Smooth muscle cell (in vitro differentiated cells): ENCODE measurements around the gene TMEM116. TPM values are rescaled to one million over a fixed set of nuclear protein-coding genes. Genes with fewer than 3 reads are reported as not detected.
"Not testable (repeated sequence)": the region's sequence is repeated elsewhere in the genome, so short reads cannot be mapped to it uniquely, and the experiment has no call there.

Source experiments
- DNase-seq: peaks from one replicate; lab custom pipeline; 2025; ENCODE audit not compliant: unreplicated experiment; lab: John Stamatoyannopoulos, UW
- H2AFZ ChIP-seq: fragments of 200-600 bp; sonication (generic); 2 replicates; pipeline ENCODE4 v1.6.0; 2016; ENCODE audit warnings: antibody characterized with exemption, low read depth, mild to moderate bottlenecking
- H3F3A ChIP-seq: fragments of 200-600 bp; sonication (generic); 2 replicates; pipeline ENCODE4 v1.6.0; 2017; ENCODE audit warnings: antibody characterized with exemption, low read depth
- H3K27ac ChIP-seq: fragments of 200-600 bp; sonication (generic); 2 replicates; pipeline ENCODE4 v1.5.1; 2016; ENCODE audit warnings: low read depth, mild to moderate bottlenecking
- H3K27me3 ChIP-seq: fragments of 200-600 bp; sonication (generic); 2 replicates; pipeline ENCODE4 v1.6.1; 2016; ENCODE audit warnings: low read depth, mild to moderate bottlenecking
- H3K36me3 ChIP-seq: fragments of 200-600 bp; sonication (generic); 2 replicates; pipeline ENCODE4 v1.5.1; 2016; ENCODE audit warnings: low read depth
- H3K4me1 ChIP-seq: fragments of 200-600 bp; sonication (generic); 2 replicates; pipeline ENCODE4 v1.5.1; 2016; ENCODE audit warnings: low read depth
- H3K4me2 ChIP-seq: fragments of 200-600 bp; sonication (generic); 2 replicates; pipeline ENCODE4 v1.6.0; 2016; ENCODE audit warnings: mild to moderate bottlenecking
- H3K4me3 ChIP-seq: fragments of 200-600 bp; sonication (generic); 2 replicates; pipeline ENCODE4 v1.5.1; 2016; ENCODE audit warnings: mild to moderate bottlenecking
- H3K79me2 ChIP-seq: fragments of 200-600 bp; sonication (generic); 2 replicates; pipeline ENCODE4 v1.6.0; 2016; ENCODE audit warnings: low read depth, mild to moderate bottlenecking
- H3K9ac ChIP-seq: fragments of 200-600 bp; sonication (generic); 2 replicates; pipeline ENCODE4 v1.6.0; 2016; ENCODE audit warnings: low read depth
- H3K9me3 ChIP-seq: fragments of 200-600 bp; sonication (generic); replicated peaks from 2 replicates; pipeline ENCODE4 v1.5.1; 2016; ENCODE audit warnings: low read depth
- H4K20me1 ChIP-seq: fragments of 200-600 bp; sonication (generic); 2 replicates; pipeline ENCODE4 v1.6.0; 2016; ENCODE audit warnings: low read depth
- WGBS: methylation state at CpG from one replicate; pipeline ENCODE4 v1.1.7; 2016; ENCODE audit warnings: low lambda C conversion rate; 5-methylcytosine and 5-hydroxymethylcytosine counted together
- polyA plus RNA-seq: library from polyadenylated mRNA; unstranded; fragments of >200 nt; fragmentation: Nextera tagmentation; extraction: Ambion mirVana; gene quantifications from 2 replicates; pipeline ENCODE4 v1.2.1, GENCODE V29; 2016
- total RNA-seq: library from RNA; depleted of rRNA; stranded (reverse); fragments of >200 nt; gene quantifications from 2 replicates; pipeline ENCODE4 v1.2.3, GENCODE V29; 2014
- TF ChIP-seq, protein P1 (sequence below): fragments of 200-600 bp; sonication (generic); IDR thresholded peaks from 2 replicates; pipeline ENCODE4 v1.5.1; 2017; ENCODE audit warnings: borderline replicate concordance, mild to moderate bottlenecking, antibody characterized with exemption; ENCODE audit not compliant: insufficient read depth, poor library complexity, severe bottlenecking

The TMEM116 gene
- total and polyA plus RNA-seq, 2 experiments from 2014 or later: 5.7 to 9.7 TPM

DNA sequence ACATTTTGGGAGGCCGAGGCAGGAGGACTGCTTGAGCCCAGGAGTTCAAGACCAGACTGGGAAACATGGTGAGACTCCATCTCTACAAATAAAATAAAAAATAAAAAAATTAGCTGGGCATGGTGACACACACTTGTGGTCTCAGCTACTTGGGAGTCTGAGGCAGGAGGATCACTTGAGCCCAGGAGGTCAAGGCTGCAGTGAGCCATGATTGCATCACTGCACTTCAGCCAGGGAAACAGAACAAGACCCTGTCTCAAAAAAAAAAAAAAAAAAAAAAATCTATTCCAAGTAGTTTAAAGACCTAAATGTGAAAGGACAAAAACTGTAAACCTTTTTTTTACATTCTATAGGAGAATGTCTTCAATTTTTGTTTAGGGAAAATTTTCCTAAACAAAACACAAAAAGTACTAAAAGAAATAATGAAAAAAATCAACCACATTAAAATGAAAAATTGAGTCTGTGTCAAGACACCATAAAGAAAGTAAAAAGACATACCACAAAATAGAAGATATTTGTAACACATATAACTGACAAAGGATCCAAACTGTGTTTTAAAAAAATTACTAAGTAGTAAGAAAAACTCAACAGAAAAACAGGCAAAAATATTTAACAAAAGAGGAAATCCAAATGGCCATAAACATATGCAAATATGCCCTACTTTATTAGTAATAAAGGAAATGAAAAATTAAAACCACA lies 17.0 kb downstream of the TMEM116 start:
- H3K27ac ChIP-seq: no peak overlapping the region
- H3K27me3 ChIP-seq: no peaks in the 10 kb centered on the region
- H4K20me1 ChIP-seq: no peaks in the 10 kb centered on the region
- H3F3A ChIP-seq: no peaks in the 10 kb centered on the region
- H3K4me2 ChIP-seq: no peak overlapping the region
- no peak overlapping the region for H3K4me3 ChIP-seq
- TF ChIP-seq, protein P1, sequence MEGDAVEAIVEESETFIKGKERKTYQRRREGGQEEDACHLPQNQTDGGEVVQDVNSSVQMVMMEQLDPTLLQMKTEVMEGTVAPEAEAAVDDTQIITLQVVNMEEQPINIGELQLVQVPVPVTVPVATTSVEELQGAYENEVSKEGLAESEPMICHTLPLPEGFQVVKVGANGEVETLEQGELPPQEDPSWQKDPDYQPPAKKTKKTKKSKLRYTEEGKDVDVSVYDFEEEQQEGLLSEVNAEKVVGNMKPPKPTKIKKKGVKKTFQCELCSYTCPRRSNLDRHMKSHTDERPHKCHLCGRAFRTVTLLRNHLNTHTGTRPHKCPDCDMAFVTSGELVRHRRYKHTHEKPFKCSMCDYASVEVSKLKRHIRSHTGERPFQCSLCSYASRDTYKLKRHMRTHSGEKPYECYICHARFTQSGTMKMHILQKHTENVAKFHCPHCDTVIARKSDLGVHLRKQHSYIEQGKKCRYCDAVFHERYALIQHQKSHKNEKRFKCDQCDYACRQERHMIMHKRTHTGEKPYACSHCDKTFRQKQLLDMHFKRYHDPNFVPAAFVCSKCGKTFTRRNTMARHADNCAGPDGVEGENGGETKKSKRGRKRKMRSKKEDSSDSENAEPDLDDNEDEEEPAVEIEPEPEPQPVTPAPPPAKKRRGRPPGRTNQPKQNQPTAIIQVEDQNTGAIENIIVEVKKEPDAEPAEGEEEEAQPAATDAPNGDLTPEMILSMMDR: no peak
- WGBS: 100% methylated on average over 1 of the region's 1 CpG
- no peaks in the 10 kb centered on the region for H3K79me2 ChIP-seq
- no peak overlapping the region for H3K9ac ChIP-seq
- DNase-seq: no peak
- no peaks in the 10 kb centered on the region for H3K36me3 ChIP-seq
- no peaks in the 10 kb centered on the region for H3K9me3 ChIP-seq
- no peaks in the 10 kb centered on the region for H3K4me1 ChIP-seq
- no peak overlapping the region for H2AFZ ChIP-seq

DNA sequence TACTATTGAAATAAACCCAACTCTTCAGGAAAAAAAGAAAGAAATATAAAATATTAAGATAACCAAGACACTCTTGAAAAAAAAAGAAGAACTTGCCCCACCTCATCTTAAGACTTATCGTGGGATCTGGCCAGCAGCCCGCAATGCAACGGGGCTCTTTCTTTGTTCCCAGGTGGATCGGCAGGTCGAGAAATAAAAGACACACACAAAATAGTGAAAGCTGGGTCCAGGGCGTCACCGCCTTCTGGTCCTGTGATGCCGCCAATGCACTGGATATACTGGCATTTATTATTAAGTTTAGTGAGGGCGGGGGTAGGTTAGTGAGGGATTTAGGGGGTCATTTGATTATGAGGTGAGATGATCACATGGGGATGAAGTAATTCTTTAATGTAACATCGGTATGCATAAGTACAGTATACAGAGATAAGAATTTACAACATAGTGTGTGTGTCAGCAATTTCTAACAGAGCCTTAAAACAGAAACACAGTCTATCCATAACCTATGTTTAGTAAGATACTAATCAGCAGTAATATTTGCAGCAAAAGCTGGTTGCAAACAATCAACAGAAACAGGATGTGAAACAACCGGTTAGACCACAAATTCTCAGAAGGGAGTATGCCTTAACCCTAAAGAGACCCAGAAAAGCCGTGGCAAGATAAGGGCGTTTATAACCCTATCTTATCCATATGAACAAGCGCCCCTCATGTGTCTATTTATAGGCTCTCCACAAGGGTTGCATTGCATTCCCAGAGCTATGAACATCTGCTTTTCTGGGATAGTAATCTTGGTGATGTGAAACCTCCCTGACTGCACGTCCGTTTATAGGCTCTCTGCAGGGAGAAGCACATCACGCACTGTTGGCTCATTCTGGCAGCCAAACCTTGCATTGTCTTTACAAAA lies 18.5 kb downstream of the TMEM116 start:
- H3K27me3 ChIP-seq, H2AFZ ChIP-seq: not testable (repeated sequence)
- H3K4me2 ChIP-seq: peak overlapping the region; percentile 29

DNA sequence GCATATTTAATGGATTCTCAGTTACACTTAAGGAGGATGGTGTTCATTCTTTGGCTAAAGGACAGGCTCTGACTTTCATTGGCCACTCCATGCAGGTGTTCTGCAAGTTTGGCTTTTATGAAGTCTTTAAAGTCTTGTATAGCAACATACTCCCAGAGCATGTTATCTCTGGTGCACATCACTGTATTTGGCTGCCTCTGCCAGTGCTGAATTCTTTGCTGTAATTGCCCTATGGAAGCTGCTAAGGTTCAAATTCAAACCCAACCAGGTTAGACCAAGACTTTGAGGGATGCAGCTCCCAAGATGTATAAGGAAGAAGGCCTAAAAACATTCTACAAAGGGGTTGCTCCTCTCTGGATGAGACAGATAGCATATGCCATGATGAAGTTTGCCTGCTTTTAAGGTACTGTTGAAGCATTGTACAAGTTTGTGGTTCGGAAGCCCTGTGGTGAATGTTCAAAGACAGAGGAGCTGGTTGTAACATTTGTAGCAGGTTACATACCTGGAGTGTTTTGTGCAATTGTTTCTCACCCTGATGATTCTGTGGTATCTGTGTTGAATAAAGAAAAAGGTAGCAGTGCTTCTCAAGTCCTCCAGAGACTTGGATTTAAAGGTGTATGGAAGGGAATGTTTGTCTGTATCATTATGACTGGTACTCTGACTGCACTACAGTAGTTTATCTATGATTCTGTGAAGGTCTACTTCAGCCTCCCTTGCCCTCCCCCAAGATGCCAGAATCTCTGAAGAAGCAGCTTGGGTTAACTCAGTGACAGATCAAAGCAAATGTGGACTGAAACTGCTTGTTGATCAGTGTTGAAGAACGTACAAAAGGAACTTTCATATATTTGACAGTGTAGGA lies 19.4 kb downstream of the TMEM116 start:
- no peaks in the 10 kb centered on the region for H3K79me2 ChIP-seq
- peak overlapping the region; percentile 29 for H3K4me2 ChIP-seq
- H3F3A ChIP-seq: no peaks in the 10 kb centered on the region
- no peak overlapping the region for H3K4me3 ChIP-seq
- H3K27ac ChIP-seq: no peak overlapping the region
- no peaks in the 10 kb centered on the region for H4K20me1 ChIP-seq
- 76% methylated on average over 2 of the region's 2 CpGs for whole genome bisulfite sequencing
- DNase-seq: no peak
- H3K9me3 ChIP-seq: no peaks in the 10 kb centered on the region
- H3K36me3 ChIP-seq: no peaks in the 10 kb centered on the region
- TF ChIP-seq, protein P1: no peak
- H3K27me3 ChIP-seq: no peaks in the 10 kb centered on the region
- H3K9ac ChIP-seq: no peak overlapping the region
- no peak overlapping the region for H2AFZ ChIP-seq
- H3K4me1 ChIP-seq: no peaks in the 10 kb centered on the region

More for the DNA sequence above, 18.5 kb downstream of the TMEM116 start:
- not testable (repeated sequence) for H3F3A ChIP-seq, H3K9ac ChIP-seq, H3K27ac ChIP-seq, H3K4me3 ChIP-seq, H3K79me2 ChIP-seq, H3K4me1 ChIP-seq, DNase-seq, H4K20me1 ChIP-seq, H3K36me3 ChIP-seq, H3K9me3 ChIP-seq
- 53% methylated on average over 17 of the region's 17 CpGs for WGBS

DNA sequence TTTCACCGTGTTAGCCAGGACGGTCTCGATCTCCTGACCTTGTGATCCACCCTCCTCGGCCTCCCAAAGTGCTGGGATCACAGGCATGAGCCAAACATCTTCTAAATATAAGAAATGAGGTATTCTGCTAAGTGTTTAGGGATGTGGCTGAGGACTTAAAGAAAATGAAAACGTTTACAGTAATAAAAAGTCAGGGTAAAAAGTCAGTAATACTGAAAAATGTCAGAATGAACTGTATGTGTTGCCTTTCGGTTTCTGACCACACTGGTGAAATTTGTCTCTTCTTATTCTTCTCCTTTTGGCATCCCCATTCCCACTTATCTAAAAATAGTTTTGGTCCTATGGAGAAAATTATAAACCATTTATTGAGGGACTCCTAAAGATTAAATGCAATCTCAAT lies 20.5 kb downstream of the TMEM116 start:
- Histone ChIP-seq H4K20me1 (no peaks in the 10 kb centered on the region), H2AFZ (no peak overlapping the region), H3K4me1 (no peaks in the 10 kb centered on the region), H3K9ac (no peak overlapping the region), H3K27me3 (no peaks in the 10 kb centered on the region), H3K36me3 (no peaks in the 10 kb centered on the region), H3K4me2 (no peak overlapping the region), H3K27ac (no peak overlapping the region), H3K9me3 (no peaks in the 10 kb centered on the region), H3K4me3 (no peak overlapping the region), H3F3A (no peaks in the 10 kb centered on the region), H3K79me2 (no peaks in the 10 kb centered on the region)
- WGBS: 86% methylated on average over 6 of the region's 6 CpGs
- DNase-seq: no peak
- TF ChIP-seq, protein P1: no peak
